ENCODE data around the gene PTPRO. TPM values are rescaled to one million over a fixed set of nuclear protein-coding genes. Genes with fewer than 3 reads are reported as not detected.

The PTPRO gene
- total RNA-seq, 6 experiments from 2014 or later: 0.07 to 0.19 (median 0.09) TPM; not detected in 1

DNA sequence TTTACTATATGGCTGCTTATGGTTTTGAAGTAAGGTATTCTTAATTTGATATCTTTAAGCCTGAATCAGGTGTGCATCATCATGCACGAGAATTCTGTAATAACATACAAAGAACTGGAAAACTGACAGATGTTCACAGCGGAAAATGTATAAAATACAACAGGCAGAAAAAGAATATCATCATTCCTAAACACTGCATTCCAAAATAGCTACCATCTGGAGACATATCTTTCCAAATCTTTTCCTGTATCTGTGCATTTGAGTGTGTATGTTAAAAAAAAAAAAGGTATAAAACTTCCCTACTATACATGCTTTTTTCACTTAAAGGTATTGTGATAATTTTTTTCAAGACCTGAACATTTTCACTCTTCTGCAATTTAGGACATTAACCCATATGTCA lies 13.7 kb downstream of the PTPRO start:
- TF ChIP-seq, protein P1, sequence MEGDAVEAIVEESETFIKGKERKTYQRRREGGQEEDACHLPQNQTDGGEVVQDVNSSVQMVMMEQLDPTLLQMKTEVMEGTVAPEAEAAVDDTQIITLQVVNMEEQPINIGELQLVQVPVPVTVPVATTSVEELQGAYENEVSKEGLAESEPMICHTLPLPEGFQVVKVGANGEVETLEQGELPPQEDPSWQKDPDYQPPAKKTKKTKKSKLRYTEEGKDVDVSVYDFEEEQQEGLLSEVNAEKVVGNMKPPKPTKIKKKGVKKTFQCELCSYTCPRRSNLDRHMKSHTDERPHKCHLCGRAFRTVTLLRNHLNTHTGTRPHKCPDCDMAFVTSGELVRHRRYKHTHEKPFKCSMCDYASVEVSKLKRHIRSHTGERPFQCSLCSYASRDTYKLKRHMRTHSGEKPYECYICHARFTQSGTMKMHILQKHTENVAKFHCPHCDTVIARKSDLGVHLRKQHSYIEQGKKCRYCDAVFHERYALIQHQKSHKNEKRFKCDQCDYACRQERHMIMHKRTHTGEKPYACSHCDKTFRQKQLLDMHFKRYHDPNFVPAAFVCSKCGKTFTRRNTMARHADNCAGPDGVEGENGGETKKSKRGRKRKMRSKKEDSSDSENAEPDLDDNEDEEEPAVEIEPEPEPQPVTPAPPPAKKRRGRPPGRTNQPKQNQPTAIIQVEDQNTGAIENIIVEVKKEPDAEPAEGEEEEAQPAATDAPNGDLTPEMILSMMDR (IDR thresholded peaks at IDR 0.05): no peak
- no peaks in the 10 kb centered on the region for H3K36me3 Mint-ChIP-seq (ENCODE audit: low read depth)
- peaks cover 24% of the 10 kb centered on the region for H3K4me1 Mint-ChIP-seq (ENCODE audit: low read depth)
- no peaks in the 10 kb centered on the region for H3K9me3 Mint-ChIP-seq
- no peak overlapping the region for H3K27ac Mint-ChIP-seq
- no peak overlapping the region for H3K4me3 Mint-ChIP-seq
- H3K27me3 Mint-ChIP-seq (ENCODE audit: insufficient read depth): no peaks in the 10 kb centered on the region
- DNase-seq: no peak

DNA sequence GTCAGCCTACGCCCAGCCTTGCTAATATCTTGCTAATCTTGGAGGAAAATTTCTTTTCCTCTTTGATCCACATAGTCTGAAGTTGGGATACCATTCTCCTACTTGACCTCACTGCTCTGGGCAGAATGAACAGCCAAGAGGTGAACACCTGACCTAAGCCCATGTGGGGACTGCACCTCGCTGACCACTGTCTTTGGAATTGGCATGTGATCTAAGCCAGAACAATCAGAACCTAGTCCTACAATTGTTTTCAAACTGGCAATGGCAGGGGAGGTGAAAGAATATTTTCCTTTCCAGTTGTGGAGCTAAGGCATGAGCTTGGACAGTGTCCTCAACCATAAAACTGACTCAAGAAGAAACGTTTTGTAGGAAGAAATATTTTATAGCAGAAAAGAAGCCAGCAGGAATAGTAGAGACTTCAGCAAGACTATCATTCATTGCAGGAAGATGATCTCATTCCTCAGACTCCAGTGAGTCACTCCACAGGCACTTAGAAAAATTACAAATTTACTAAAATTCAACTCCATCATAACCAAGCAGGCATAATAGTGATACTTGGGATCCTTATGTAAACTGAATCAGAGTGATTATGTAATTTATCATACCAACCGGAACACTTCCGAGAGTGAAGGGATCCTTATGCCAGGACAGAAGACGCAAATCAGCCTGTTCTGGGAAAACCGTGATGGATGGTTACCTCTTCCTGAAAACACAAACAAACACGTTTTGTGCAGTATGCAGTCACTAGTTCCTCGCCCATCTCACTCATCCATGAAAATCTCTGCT lies 14.7 kb downstream of the PTPRO start:
- Mint-ChIP-seq H3K4me1 (ENCODE audit: low read depth) (peaks cover 24% of the 10 kb centered on the region), H3K27me3 (ENCODE audit: insufficient read depth) (no peaks in the 10 kb centered on the region), H3K4me3 (peak overlapping the region; percentile 67), H3K27ac (peak overlapping the region; percentile 56), H3K9me3 (no peaks in the 10 kb centered on the region), H3K36me3 (ENCODE audit: low read depth) (no peaks in the 10 kb centered on the region)
- DNase-seq: peak; percentile 70
- TF ChIP-seq, protein P1 (IDR thresholded peaks at IDR 0.05): no peak

DNA sequence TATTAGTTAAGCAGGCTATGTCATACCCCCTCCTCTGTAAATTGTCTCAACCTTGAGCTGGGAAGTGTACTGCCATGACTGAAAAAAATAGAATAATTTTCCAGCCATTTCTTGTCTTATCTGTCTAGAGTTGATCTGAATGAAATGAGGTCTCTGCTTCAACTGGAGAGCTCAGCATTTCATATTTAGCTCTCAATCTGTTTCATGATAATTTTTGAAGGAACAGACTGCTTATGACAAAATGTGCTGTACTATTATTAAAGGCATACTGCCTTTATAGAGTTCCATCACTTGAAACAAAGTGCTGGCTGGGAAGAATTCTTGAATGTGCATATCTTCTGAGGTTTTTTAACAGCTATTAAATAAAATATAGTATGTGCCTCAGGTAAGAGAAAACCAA lies 19.1 kb downstream of the PTPRO start:
- H3K4me3 Mint-ChIP-seq: no peak overlapping the region
- peaks cover 3% of the 10 kb centered on the region; the same call in 1 of the 2 replicates for H3K27me3 Mint-ChIP-seq (ENCODE audit: insufficient read depth)
- no peaks in the 10 kb centered on the region for H3K36me3 Mint-ChIP-seq (ENCODE audit: low read depth)
- TF ChIP-seq, protein P1 (IDR thresholded peaks at IDR 0.05): no peak
- no peak for DNase-seq
- no peaks in the 10 kb centered on the region for H3K9me3 Mint-ChIP-seq
- H3K27ac Mint-ChIP-seq: no peak overlapping the region
- H3K4me1 Mint-ChIP-seq (ENCODE audit: low read depth): peaks cover 16% of the 10 kb centered on the region

DNA sequence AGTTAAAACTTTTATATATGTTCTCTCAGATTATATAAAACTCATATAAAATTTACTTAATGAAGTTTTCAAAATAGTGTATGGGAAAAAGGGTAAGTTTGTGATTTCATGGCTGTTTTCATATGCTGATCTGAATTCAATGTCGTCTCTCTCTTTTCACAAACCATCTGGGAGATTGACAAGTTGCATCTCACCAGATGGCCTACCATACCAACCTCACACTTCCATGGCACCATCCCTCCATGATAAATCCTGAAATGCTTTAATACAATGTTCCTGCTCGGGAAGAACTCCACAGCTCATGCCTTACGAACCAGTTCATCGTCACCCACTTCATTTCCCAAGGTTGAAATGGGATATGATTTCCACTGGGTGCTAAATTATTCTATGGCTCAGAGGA lies 22.3 kb downstream of the PTPRO start:
- Mint-ChIP-seq H3K9me3 (no peaks in the 10 kb centered on the region), H3K27ac (no peak overlapping the region), H3K27me3 (ENCODE audit: insufficient read depth) (peaks cover 3% of the 10 kb centered on the region), H3K4me1 (ENCODE audit: low read depth) (no peaks in the 10 kb centered on the region), H3K36me3 (ENCODE audit: low read depth) (no peaks in the 10 kb centered on the region), H3K4me3 (no peak overlapping the region)
- DNase-seq: no peak
- TF ChIP-seq, protein P1 (IDR thresholded peaks at IDR 0.05): no peak

DNA sequence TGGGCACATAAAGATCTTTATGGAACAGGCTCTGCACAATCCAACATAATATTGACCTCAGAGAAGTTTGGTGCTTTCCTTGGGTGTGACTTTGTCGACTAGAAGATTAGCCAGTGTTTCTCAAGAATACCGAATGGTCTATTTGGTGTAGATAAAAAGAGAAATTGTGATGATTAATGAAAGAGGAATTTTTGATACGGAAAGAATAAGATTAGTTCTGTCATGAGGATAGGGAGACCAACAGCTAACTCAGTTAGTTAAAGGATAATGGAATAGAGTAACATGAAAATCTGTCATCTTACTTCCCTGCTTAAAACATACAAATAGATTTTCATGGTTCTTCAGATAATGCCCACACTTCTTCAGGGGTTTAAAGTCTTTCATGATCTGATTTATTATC lies 24.2 kb downstream of the PTPRO start:
- TF ChIP-seq, protein P1 (IDR thresholded peaks at IDR 0.05): no peak
- Mint-ChIP-seq H3K9me3 (no peaks in the 10 kb centered on the region), H3K27ac (no peak overlapping the region), H3K4me3 (no peak overlapping the region), H3K36me3 (ENCODE audit: low read depth) (no peaks in the 10 kb centered on the region), H3K4me1 (ENCODE audit: low read depth) (no peaks in the 10 kb centered on the region), H3K27me3 (ENCODE audit: insufficient read depth) (peaks cover 3% of the 10 kb centered on the region)
- DNase-seq: no peak
